Panc1 (cell line): ENCODE results near the gene LSS. TPM values are rescaled to one million over a fixed set of nuclear protein-coding genes. Genes with fewer than 3 reads are reported as not detected.

Experiments
- ATAC-seq: fragments of 200-7000 bp; cut with Tn5 transposase; 2 replicates; pipeline ENCODE4 v1.9.1; 2020; ENCODE audit warnings: mild to moderate bottlenecking, moderate library complexity
- BruUV-seq: library from RNA; stranded (reverse); fragments of 400-500 nt; replicated peaks from 2 replicates; lab custom pipeline; 2021; lab: Mats Ljungman, UMichigan
- CTCF ChIA-PET: fragments of 300-600 bp; sonication (Branson Sonifier 250); formaldehyde crosslinking; loops from one replicate; lab custom pipeline; 2022; ENCODE audit warnings: antibody characterized with exemption; lab: Charles Lee
- POLR2A ChIA-PET: fragments of 300-600 bp; sonication (Branson Sonifier 250); formaldehyde crosslinking; loops from one replicate; lab custom pipeline; 2022; ENCODE audit warnings: antibody characterized with exemption; lab: Charles Lee
- DNase-seq: peaks from one replicate; pipeline ENCODE4 v3.0.0-alpha.2; 2010; ENCODE audit warnings: low read depth, low spot score
- H3K27ac ChIP-seq: 2 replicates; pipeline ENCODE4 v1.5.1; 2011; ENCODE audit warnings: mild to moderate bottlenecking, low read length, inconsistent platforms
- H3K27me3 ChIP-seq: fragments of 200-500 bp; sonication (Bioruptor generic); 2 replicates; pipeline ENCODE4 v1.6.0; 2014; ENCODE audit warnings: low read length, inconsistent platforms; ENCODE audit not compliant: control insufficient read depth, insufficient read depth
- H3K36me3 ChIP-seq: fragments of 200-500 bp; sonication (Bioruptor generic); 2 replicates; pipeline ENCODE4 v1.5.1; 2014; ENCODE audit warnings: inconsistent platforms, mild to moderate bottlenecking, low read length, moderate library complexity; ENCODE audit not compliant: control insufficient read depth, insufficient read depth
- H3K4me1 ChIP-seq: 2 replicates; pipeline ENCODE4 v1.5.1; 2011; ENCODE audit warnings: inconsistent platforms, mild to moderate bottlenecking, low read length, moderate library complexity; ENCODE audit not compliant: control insufficient read depth, insufficient read depth
- H3K4me3 ChIP-seq, 2 experiments: 2 replicates each; pipeline ENCODE4 v1.5.1; 2011 to 2012; ENCODE audit warnings: low read depth in 2 of 2, low read length in 2 of 2, mild to moderate bottlenecking in 2 of 2, inconsistent platforms in 1 of 2, moderate library complexity in 1 of 2
- H3K9me3 ChIP-seq: fragments of 200-500 bp; sonication (Bioruptor generic); 2 replicates; pipeline ENCODE4 v1.5.1; 2014; ENCODE audit warnings: low read depth, mild to moderate bottlenecking, inconsistent platforms, low read length, moderate library complexity; ENCODE audit not compliant: control insufficient read depth, insufficient read depth
- POLR2AphosphoS5 ChIP-seq: IDR thresholded peaks from 2 replicates; pipeline ENCODE4 v1.6.1; 2012; ENCODE audit warnings: mild to moderate bottlenecking, low read depth, low read length, moderate library complexity
- SIN3A ChIP-seq: IDR thresholded peaks from 2 replicates; pipeline ENCODE4 v1.6.1; 2012; ENCODE audit warnings: low read depth, mild to moderate bottlenecking, low read length, moderate library complexity, borderline replicate concordance; ENCODE audit not compliant: insufficient read depth
- TCF7L2 ChIP-seq: IDR thresholded peaks from 2 replicates; pipeline ENCODE4 v1.6.1; 2011; ENCODE audit warnings: mild to moderate bottlenecking, low read depth, low read length, inconsistent platforms
- in situ Hi-C: cut with HindIII; loops from 2 replicates; pipeline ENCODE4 v1.10.0; 2016; ENCODE audit warnings: low sequenced_read_pairs, low pct_unique_long_range_greater_than_20kb
- intact Hi-C: fragments of 100-400 bp; cut with micrococcal nuclease; formaldehyde crosslinking; loops from one replicate; pipeline ENCODE4 v1.10.0; 2022; ENCODE audit not compliant: unreplicated experiment
- total RNA-seq: library from RNA; stranded (reverse); gene quantifications from one replicate; pipeline ENCODE4 v1.2.1, GENCODE V29; 2021; ENCODE audit not compliant: unreplicated experiment
- TF ChIP-seq, protein P1 (sequence below), 2 experiments: IDR thresholded peaks; 2 replicates each; pipeline ENCODE4 v1.6.1; 2011 to 2012; ENCODE audit warnings: low read depth in 2 of 2, control low read depth in 1 of 2, low read length in 1 of 2, mild to moderate bottlenecking in 1 of 2, moderate library complexity in 1 of 2; ENCODE audit not compliant: insufficient read depth in 1 of 2
- TF ChIP-seq, protein P2 (sequence below): fragments of 450-650 bp; IDR thresholded peaks from 2 replicates; pipeline ENCODE4 v1.5.1; 2017; ENCODE audit warnings: mild to moderate bottlenecking

The LSS gene
- total RNA-seq, 1 experiment from 2014 or later, result 111 TPM

DNA sequence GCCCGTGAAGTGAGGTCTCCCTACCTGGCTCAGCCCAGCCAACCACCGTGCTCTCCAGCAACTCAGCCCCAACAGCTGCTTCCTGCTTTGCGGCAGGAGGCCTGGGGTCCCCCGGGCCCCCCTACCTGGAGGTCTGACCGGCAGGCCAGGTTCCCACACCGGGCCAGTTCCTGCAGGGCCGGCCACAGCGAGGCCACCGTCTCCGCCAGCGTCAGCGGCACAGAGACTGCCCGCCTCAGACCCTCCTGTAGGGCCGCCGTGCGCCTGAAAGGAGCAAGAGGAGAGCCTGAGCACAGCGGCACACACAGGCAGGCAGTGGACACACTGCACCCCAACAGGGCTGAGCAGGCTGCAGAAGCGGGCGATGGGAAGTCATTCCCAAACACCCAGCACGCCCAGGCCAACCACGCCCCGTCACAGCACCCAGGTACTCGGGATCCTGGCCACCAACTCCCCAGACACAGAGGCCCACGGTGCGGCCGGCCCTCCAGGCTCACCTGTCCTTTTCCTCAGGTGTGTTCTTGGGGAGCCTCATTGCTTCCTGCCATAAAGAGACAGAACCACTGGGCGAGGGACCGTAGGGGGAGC lies 90.1 kb downstream of the LSS start:
- ChIA-PET CTCF (interaction anchor here (0.6 kb wide), 1 partner anchor 168 kb away, joined by 4 read pairs; no protein-coding TSS in a partner anchor), POLR2A (interaction anchor here (0.6 kb wide), 1 partner anchor 72 kb away, joined by 23 read pairs; no protein-coding TSS in a partner anchor)
- DNase-seq (no peak), ATAC-seq (no peak)
- Histone ChIP-seq H3K4me3 (no peak overlapping the region), H3K27me3 (no peaks in the 10 kb centered on the region), H3K4me1 (no peaks in the 10 kb centered on the region), H3K36me3 (no peaks in the 10 kb centered on the region), H3K9me3 (no peaks in the 10 kb centered on the region), H3K27ac (no peak overlapping the region)
- intact Hi-C loops, result no loop called here
- in situ Hi-C loops, result no loop called here
- BruUV-seq, result no TSS peak
- TF ChIP-seq, protein P1, sequence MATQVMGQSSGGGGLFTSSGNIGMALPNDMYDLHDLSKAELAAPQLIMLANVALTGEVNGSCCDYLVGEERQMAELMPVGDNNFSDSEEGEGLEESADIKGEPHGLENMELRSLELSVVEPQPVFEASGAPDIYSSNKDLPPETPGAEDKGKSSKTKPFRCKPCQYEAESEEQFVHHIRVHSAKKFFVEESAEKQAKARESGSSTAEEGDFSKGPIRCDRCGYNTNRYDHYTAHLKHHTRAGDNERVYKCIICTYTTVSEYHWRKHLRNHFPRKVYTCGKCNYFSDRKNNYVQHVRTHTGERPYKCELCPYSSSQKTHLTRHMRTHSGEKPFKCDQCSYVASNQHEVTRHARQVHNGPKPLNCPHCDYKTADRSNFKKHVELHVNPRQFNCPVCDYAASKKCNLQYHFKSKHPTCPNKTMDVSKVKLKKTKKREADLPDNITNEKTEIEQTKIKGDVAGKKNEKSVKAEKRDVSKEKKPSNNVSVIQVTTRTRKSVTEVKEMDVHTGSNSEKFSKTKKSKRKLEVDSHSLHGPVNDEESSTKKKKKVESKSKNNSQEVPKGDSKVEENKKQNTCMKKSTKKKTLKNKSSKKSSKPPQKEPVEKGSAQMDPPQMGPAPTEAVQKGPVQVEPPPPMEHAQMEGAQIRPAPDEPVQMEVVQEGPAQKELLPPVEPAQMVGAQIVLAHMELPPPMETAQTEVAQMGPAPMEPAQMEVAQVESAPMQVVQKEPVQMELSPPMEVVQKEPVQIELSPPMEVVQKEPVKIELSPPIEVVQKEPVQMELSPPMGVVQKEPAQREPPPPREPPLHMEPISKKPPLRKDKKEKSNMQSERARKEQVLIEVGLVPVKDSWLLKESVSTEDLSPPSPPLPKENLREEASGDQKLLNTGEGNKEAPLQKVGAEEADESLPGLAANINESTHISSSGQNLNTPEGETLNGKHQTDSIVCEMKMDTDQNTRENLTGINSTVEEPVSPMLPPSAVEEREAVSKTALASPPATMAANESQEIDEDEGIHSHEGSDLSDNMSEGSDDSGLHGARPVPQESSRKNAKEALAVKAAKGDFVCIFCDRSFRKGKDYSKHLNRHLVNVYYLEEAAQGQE (IDR thresholded peaks at IDR 0.05; ENCODE audit: insufficient read depth in 1 of 2, low read depth in 2 of 2, low read length in 1 of 2), result no peak
- TF ChIP-seq SIN3A (no peak), TCF7L2 (no peak), POLR2AphosphoS5 (no peak)
- TF ChIP-seq, protein P2, sequence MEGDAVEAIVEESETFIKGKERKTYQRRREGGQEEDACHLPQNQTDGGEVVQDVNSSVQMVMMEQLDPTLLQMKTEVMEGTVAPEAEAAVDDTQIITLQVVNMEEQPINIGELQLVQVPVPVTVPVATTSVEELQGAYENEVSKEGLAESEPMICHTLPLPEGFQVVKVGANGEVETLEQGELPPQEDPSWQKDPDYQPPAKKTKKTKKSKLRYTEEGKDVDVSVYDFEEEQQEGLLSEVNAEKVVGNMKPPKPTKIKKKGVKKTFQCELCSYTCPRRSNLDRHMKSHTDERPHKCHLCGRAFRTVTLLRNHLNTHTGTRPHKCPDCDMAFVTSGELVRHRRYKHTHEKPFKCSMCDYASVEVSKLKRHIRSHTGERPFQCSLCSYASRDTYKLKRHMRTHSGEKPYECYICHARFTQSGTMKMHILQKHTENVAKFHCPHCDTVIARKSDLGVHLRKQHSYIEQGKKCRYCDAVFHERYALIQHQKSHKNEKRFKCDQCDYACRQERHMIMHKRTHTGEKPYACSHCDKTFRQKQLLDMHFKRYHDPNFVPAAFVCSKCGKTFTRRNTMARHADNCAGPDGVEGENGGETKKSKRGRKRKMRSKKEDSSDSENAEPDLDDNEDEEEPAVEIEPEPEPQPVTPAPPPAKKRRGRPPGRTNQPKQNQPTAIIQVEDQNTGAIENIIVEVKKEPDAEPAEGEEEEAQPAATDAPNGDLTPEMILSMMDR, result no peak

Other genes starting within 250 kb of the LSS start
- gene COL6A1, start 247.0 kb downstream of the LSS start, total RNA-seq, result 34.2 TPM
- gene COL6A2, start 130.7 kb downstream of the LSS start, total RNA-seq, result 29.9 TPM
- 0.21 TPM for gene FTCD, start 73.2 kb downstream of the LSS start, total RNA-seq
- gene SPATC1L, start 44.3 kb downstream of the LSS start, total RNA-seq, result 0.26 TPM
- 95.0 TPM for gene MCM3AP, start 56.8 kb upstream of the LSS start, total RNA-seq
- gene YBEY, start 57.6 kb upstream of the LSS start, total RNA-seq, result 10.7 TPM
- gene C21orf58, start 95.1 kb upstream of the LSS start, total RNA-seq, result 12.7 TPM
- gene PCNT, start 95.4 kb upstream of the LSS start, total RNA-seq, result 44.3 TPM
- gene DIP2A, start 230.1 kb upstream of the LSS start, total RNA-seq, result 22.9 TPM